DMS53 (cell line): ENCODE data around the gene THSD4.

ENCODE experiments used
- DNase-seq: peaks from one replicate; lab custom pipeline; 2025; lab: John Stamatoyannopoulos, UW

THSD4 gene

DNA sequence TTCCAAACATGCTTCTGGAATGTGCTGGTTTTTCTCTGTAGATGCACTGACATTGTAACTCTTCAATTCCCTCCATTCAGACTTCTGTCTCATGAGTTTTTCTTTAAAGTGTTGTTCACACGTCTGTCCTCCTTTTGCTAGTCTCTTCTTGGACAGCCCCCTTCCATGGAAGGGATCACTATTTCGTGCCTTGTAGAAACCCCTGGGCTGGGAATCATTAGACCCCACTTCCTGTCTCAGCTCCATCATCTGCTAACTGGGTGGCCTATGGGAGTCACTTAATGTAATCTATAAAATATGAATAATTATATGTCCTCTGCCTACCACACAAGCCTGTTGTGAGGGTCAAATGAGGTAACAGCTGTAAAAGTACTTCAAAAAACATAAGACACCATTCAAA, 110.6 kb downstream of the THSD4 start:
- no peak for DNase-seq

DNA sequence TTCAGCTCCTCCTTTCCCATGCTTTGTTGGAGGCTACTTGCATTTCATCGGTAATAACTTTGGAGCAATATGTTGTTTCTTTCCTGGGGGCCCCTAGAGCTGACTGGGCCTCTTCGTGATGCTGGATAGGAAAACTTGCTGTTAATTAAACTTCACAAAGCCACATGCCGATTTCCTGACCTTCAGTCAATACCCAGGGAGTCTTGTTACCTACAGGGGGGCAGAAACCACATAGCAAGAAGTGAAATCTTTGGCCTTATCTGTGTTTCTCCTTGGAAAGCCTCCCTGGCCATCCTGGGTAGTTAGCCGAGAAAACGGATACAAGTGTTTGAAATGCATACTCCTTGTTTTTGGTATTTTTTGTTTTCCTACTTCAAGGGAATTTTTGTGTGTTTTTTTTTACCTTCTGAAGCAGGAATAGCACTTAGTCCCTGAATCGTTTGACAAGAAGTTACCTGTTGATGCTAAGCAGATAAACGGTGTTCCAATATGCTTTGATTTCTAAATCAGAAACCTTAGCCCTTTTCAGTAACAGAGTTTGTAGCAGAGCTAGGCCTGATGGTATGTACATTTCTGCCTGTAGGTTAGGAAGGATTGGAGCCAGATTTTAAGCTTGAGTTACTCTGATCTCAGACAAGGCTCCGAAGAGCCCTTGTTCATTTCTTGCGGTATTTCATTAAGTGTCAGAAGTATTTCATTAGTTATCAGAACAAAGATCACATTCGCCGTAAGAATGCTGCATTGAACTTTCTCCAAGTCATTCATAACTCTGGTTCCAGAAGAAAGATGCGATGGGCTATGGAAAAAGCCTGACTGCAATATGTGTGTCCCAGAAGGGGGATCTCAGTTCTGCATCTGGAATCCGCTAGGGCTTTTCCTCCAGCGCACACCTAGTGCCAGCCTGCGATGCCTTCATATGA, 111.5 kb downstream of the THSD4 start:
- no peak for DNase-seq

DNA sequence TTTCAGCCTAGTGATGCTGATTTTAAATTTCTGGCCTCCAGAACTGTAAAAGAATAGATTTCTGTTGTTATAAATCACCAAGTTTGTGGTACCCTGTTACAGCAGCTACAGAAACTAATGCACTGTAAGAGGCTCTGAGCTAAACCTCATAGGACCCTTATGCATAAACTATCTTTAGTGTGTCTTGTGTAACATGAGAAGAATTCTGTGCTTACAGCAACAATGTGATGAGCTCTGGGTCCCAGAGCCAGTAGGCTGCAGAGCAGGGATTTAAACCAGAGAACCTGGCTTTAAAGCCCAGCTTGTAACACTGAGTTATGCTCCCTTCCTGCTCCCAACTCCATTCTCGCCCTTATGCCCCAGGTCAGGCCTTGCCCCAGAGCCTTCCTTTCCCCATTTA, 113.1 kb downstream of the THSD4 start:
- no peak for DNase-seq

DNA sequence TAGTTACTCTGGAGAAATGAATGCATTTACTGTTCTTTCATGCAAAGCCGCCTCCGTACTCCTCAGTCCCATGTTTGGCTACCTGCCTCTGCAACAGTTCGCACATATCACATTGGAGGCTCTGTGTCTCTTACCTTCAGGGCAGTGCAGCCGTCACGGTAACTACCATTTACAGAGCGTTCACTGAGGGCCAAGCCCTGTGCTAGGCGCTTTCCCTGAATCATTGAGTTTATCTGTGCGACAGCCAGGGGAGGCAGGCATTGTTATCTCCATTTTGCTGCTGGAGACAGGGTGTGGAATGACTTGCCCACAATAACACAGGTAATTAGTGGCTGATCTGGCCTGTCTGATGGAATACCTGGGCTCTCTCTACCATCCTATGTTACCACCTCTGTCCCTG, 115.0 kb downstream of the THSD4 start:
- no peak for DNase-seq

DNA sequence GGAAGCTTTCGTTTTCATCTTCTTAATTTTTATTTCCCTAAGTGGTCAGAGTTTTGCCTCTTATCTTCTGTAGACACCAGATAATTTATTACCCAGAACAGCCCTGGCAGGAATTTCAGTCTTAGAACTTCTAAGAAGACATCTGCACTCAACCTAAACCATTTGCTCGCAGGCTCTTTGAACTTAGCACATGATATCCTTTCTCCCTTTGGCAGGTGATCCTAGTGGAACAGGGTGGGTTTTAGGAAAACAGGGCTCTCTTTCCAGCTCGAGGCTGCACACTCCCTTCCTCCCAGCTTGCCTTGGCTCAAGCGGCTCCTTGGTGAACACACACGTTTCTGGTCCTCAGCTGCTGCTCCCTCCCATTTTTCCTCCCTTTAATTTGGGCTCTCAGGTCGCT, 116.5 kb downstream of the THSD4 start:
- DNase-seq: no peak

DNA sequence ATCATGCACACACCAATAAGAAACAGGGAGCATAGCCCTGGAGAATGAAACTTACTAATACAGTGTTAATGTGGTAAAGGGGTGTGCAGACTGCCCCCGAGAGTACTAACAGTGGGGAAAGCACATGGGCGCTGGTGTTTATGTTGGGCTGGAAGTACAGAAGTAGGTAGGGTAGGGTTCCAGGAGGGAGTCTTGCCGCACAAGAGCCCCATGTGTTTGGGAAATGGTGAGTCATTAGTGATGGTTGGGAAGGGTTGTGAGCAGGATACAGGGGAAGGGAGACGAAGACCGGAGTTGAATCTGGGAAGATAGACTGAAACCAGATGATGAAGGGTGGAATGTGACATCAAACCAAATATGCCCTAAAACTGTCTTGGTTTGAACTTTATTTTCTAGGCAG, 117.1 kb downstream of the THSD4 start:
- DNase-seq: no peak

DNA sequence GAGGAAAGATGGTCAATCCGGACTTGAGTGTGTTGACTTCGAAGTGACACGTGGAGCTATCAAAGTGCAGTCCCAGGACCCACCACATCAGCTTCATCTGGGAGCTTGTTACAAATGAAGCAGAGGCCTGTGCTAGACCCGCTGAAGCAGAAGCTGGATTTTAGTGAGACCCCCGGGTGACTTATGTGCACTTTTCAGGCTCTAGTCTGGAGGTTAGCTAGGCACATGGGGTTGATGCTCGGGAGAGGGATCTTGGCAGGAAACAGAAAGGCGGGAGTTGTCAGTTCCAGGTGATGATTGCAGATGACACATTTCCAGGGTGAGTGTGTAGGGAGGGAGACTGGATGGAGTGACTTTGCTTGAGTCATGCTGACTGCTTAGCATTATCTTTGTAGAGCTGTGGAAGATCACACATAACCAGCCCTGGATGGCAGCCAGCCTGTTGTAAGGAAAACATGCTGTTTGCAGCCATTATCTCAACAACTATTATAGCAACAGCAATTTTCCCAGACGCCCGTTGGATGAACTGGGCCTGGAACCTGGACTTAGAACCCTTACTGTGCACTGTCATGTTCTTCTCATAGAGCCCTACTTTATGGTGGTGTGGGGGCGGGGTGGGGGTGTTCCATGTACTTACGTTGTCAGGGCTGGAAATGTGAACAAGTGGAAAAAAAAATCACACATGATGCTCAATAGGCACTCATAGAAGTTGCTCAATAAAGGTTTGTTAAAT, 122.4 kb downstream of the THSD4 start:
- DNase-seq: peak; percentile 41

DNA sequence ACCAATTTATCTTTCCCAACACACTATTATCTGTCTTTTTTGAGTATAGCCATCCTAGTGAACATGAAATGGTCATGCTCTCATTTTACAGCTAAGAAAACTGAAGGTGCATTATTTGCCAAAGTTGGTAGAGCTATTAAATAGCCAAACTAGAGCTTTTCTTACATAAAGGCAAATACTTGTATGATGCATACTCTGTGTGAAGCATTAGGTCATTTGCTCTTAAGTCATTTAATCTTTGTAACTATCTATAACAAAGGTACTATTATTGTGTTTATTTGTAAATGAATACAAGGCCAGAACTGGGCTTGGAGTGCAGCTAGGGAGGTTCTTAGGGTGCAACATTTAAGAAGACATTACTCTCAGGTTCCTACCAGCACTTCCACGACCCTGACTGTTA, 123.7 kb downstream of the THSD4 start:
- DNase-seq: no peak

DNA sequence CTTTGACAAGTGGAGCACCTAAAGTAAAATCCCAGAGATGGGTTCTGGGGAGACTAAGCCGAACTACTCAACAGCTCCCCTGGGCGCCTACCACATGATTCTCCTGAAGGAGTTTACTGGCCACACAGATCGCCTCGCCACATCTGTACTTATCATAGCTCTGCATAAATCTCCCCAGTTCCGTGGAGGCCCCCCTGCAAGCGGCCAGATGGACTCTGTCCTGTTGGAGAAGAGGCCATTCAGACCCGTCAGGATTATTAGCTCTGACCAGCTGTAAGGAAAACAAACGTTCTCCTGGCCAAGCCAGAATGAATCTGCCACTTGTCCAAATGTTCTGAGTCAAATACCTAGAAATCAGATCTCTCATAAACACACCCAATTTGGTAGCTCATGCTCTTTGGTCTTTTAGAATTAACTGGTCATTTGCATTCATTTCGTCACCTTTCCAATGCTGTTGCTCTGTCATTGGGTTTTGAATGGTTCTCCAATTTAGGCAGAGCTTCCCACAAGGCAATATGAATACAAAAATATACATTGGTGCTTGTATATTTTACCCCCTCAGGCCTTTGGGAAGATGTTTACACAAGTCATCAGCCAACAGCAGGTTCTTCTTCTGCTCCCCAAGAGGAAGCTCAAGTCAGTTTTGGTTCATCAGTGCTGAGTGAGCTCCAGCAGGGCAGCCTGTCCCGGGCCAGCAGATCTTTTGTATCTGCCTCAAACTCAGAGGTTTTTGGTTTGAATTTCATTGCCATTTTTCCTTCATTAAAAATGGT, 124.5 kb downstream of the THSD4 start:
- no peak for DNase-seq

DNA sequence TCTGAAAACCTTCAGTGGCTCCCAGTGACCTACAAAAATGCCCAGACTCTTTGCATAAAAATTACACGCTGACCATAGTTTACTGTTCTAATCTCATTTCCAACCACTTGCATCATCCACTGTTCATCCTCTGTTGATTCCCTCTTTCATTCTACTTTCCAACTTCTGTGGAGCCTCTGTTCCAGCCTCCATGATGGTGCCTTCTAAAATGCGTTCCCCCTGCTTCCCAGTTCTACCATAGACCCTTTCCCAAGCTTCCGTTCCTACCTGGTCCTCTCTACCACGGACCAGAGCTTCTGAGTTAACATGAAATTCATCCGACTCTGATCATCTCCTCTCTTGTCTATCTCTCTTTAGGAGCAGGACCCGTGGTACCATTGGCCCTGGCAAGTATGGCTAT, 127.0 kb downstream of the THSD4 start:
- DNase-seq: no peak

DNA sequence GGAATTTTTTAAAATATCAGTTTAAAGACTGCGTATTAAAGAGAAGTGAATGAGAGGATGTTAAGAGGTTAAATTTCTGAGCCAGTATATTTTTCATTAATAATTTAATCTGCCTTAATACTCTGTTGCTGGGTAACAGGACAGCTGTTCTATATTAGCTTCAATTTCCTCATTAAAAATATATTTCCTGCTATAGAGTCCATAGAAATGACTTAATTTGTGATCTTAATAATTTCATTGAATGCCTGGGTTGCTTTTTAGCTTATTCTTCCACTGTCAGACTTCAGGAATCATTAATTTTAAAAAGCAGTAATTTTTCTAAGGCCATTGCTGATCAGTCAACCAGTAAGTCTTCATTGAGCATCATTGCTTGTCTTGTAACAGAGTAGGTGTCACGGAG, 129.0 kb downstream of the THSD4 start:
- DNase-seq: no peak

DNA sequence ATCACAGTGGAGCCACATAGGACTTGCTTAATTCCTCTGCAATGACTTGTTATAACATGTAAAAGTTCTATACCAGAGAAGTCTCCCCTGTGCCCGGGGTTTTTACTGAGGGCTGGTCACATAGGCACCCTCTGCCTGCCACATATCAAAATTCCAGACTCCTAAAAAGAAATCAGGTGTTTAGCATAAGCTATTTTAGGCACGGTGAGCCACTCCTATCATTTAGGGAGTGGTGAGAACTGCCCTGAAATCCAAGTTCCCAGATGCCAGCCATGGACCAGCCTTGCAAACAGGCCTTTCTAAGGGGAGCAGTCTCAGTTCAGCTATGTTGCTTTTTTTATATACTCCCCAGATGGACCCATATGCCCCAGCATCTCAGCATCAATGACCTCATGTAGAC, 130.3 kb downstream of the THSD4 start:
- DNase-seq: no peak

DNA sequence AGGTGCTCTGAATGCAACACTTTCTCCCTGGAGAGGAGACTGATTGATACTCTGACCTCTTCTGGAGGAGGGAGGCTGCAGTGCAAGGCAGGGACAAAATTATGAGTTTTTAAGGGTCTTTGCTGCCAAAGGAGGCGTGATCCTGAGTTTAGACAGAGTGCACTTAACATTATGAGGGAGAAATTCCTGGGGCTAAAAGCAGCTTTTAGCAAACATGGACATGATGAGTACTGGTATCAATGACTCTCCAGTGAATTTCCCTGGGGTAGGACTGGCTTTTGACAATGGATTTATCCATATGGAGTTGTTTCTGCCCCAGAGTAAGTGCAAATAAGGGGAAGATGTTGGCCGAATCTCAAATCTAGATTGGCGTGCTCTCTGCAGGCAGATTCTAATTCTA, 133.1 kb downstream of the THSD4 start:
- DNase-seq: no peak

DNA sequence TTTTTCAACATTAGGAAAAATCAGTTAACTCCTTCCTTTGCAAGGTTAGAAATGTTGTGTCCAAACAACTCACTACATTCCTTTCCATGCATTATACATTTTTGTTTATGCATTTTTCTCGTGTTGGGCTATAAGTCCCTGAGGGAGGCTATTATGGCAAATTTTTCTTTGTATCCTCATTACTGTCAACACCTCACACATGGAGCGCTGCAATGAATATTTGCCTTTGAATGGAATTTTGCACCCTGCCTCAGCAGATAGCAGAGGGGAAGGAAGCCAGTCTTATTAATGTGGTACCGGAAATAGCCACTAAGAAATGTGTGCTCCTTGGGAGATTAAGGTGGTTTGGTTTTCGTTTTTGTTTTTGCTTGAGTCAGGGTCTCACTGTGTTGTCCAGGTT, 134.7 kb downstream of the THSD4 start:
- DNase-seq: no peak

DNA sequence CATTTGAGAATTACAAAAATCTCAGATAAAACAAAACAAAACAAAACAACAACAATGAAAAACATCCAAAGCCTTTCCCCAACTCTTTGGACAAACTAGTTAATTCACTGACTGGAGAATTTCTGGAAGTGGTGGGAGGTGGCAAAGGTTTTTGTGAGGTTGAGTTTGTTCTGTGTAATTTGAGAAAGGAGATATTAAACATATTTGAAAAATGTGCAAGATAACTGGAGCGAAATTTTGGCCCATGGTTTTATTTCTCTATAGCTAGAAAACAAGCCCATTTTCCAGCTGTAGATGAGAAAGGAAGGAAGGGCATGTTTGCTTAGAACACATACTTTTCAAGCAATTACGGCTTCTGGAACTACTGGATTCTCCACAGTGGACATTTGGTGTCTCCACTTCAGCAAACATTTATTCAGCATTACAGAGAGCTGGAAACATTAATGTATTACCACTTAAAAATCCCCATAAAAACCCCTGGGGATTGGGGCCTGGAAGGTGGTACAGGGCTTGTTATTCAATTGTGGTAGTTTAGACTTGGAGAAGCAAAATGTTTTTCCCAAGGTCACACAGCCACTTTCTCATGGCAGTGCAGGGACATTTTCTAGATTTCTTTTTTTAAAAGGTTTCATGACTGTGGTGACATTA, 135.8 kb downstream of the THSD4 start:
- DNase-seq: no peak

DNA sequence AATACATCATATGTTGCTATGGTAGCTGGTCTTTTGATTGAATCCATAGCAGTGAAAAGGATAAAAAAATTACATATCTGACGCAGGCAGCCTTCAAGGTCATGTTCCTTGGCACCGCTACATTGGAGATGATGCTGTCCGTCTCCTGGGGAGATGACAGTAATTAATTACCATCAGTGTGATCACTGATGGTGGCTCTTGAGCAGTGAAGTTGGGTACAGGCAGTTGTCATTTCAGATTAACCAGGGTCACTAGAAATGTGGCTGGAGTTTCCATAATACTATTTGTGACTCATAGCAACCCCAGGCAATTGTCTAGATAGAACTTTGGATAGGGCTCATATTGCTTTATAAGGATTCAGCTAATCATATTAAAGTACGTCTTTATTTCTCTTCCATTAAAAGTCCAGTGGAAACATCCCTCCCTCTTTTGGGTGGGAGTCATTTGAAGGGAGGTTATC, 136.3 kb downstream of the THSD4 start:
- no peak for DNase-seq

DNA sequence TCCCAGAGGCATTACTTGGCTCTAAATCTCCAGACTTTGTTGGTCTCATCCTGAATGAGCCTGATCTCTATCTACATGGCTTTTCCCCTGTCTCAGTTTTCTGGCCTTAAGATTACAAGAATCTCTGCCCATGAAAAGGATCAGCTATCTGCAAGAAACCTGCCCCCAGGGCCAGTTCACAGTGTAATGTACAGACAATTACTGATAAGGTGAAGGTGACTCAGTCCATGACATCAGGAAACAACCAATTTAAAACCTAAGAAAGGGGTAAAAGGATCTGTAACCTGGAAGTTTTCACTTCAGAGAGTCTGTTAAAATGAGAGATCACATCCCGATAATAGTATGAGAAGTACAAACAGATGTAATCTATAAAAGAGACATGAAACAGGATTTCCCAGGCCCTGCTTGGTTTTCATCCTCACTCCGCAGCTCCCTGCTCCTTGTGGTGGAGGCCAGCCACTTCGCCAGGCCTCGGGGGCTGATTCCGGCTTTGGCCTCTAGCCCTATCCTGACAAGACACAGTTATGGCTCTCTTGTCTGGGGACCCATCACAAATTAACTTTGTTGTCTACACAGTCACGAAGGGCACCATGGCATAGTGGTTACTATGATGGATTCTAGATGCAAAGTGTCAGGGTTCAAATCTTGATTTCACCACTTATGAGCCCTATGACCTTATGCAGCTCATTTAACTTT, 136.9 kb downstream of the THSD4 start:
- DNase-seq: no peak

DNA sequence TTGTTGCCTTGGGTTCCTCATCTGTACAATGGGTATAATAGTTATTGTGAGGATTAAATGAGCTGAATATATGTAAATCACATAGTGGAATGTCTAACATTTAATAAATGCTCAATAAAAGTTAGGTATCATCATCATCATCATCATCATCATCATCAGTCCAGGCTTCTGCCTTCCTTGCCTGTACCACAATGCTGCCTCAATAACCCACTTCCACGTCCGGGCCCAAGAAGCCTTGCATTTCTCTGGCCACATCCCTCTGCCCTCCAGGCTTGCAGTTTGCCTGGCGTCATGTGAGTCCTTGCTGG, 137.4 kb downstream of the THSD4 start:
- no peak for DNase-seq

DNA sequence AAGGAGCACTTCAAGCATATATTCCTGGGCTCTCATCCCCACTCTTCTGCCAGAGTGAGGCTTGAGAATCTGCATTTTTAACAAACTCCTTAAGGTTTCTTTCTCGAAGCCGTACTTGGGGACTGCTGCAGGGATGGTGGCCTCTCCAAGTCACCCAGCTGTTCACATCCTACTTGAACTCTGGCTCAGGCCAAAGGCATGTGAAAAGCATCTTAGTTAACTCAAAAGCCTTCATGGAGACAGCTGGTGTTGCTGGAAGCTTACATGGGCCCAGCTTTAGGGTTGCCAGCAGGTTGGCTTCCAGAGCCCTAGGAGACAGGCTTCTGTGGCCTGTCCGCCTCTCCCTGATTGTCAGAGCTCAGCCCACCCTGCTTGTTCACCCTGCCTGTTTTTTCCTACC, 139.2 kb downstream of the THSD4 start:
- no peak for DNase-seq

DNA sequence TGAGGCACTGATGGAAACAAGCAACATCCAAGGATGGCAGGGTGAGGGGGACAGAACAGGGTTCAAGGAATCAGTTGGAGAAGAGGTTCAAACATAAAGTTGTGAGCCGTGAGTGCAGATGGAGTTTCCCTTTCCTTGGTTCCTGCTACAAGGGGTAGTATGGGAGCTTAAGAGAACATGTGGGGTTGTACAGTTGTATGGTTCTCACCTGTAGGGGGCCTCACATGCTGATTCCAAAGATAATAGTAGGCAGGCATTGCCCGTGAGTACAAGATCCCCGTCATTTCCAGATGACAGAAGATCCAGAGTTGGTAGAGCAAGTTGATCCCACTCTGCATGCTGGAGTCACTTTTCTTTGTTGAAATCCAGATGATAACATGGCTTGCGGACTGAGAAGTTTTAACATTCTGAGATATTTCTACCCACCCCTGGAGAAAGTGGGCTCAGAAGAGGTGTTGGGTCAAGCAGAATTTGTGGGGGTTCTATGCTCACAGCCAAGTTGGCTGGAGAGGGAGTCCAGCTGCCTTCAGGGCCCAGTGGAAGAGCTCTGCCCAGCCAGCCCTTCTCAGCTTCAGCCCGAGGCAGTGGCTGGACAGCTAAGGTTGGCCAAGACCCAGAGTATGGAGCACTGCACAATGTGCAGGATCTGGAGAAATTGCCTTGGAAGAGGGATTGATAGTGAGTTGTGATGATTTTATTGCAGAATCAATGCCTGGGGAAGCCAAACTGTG, 141.8 kb downstream of the THSD4 start:
- peak; percentile 3 for DNase-seq

DNA sequence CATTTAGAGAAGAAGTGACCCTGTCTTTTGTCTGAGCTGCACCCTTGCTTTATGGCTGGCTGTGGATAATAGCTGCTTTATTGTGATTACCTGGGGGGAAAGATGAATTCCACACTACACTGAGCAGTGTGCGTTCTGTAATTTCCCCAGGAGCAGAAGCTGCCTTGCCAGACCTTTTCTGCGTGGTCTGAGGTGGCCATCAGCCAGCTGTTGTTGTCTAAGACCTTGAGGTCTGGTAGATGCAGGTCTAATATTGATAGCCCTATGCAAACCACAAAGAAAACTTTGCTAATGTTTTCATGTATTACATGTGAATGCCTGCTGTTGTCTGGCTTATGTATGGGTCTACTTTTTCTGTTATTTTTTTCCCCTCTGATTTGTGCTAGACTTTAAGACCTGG, 144.6 kb downstream of the THSD4 start:
- DNase-seq: no peak
